Loucy (cell line): ENCODE results near the gene EFCAB12.

Source experiments
- H2AFZ ChIP-seq: fragments of 200-600 bp; sonication (generic); 2 replicates; pipeline ENCODE4 v1.6.0; 2016; ENCODE audit warnings: antibody characterized with exemption, mild to moderate bottlenecking, low read length, moderate library complexity
- H3F3A ChIP-seq: fragments of 200-600 bp; 2 replicates; pipeline ENCODE4 v1.6.0; 2016; ENCODE audit warnings: antibody characterized with exemption, low read depth, mild to moderate bottlenecking
- H3K27me3 ChIP-seq: fragments of 200-600 bp; sonication (generic); 2 replicates; pipeline ENCODE4 v1.6.1; 2014; ENCODE audit warnings: low read length, mild to moderate bottlenecking; ENCODE audit not compliant: insufficient read depth, poor library complexity, severe bottlenecking
- H3K36me3 ChIP-seq: fragments of 200-600 bp; sonication (generic); 2 replicates; pipeline ENCODE4 v1.6.1; 2016; ENCODE audit warnings: low read length; ENCODE audit not compliant: insufficient read depth
- H3K4me1 ChIP-seq: fragments of 200-600 bp; sonication (generic); 2 replicates; pipeline ENCODE4 v1.5.1; 2014; ENCODE audit warnings: low read length, mild to moderate bottlenecking; ENCODE audit not compliant: insufficient read depth, poor library complexity, severe bottlenecking
- H3K4me2 ChIP-seq: fragments of 200-600 bp; sonication (generic); 2 replicates; pipeline ENCODE4 v1.6.0; 2014; ENCODE audit warnings: antibody characterized with exemption, low read length, low read depth, mild to moderate bottlenecking; ENCODE audit not compliant: poor library complexity, severe bottlenecking
- H3K4me3 ChIP-seq: fragments of 200-600 bp; sonication (generic); 2 replicates; pipeline ENCODE4 v1.5.1; 2014; ENCODE audit warnings: low read length, mild to moderate bottlenecking, mixed read lengths; ENCODE audit not compliant: poor library complexity, severe bottlenecking
- H3K79me2 ChIP-seq: fragments of 200-600 bp; sonication (generic); 2 replicates; pipeline ENCODE4 v1.6.1; 2014; ENCODE audit warnings: low read length; ENCODE audit not compliant: insufficient read depth
- H3K9ac ChIP-seq: fragments of 200-600 bp; sonication (generic); 2 replicates; pipeline ENCODE4 v1.6.0; 2014; ENCODE audit warnings: mild to moderate bottlenecking, low read depth, low read length, moderate library complexity; ENCODE audit not compliant: poor library complexity, severe bottlenecking
- H3K9me2 ChIP-seq: fragments of 200-600 bp; sonication (generic); replicated peaks from 2 replicates; pipeline ENCODE4 v1.6.1; 2016; ENCODE audit warnings: low read depth, low read length, mixed read lengths
- H3K9me3 ChIP-seq: fragments of 200-600 bp; sonication (generic); 2 replicates; pipeline ENCODE4 v1.6.1; 2014; ENCODE audit warnings: mild to moderate bottlenecking, antibody characterized with exemption, low read length, low read depth; ENCODE audit not compliant: insufficient read depth
- H4K20me1 ChIP-seq: fragments of 200-600 bp; sonication (generic); 2 replicates; pipeline ENCODE4 v1.6.0; 2014; ENCODE audit warnings: antibody characterized with exemption, low read length, mild to moderate bottlenecking; ENCODE audit not compliant: insufficient read depth, poor library complexity, severe bottlenecking
- CTCF ChIP-seq: fragments of 200-600 bp; sonication (generic); conservative IDR thresholded peaks from 2 replicates; pipeline ENCODE4 v1.5.1; 2014; ENCODE audit warnings: mild to moderate bottlenecking, antibody characterized with exemption, low read length
- EZH2phosphoT487 ChIP-seq: fragments of 200-600 bp; IDR thresholded peaks from 2 replicates; pipeline ENCODE4 v1.6.1; 2018; ENCODE audit warnings: antibody characterized with exemption, mild to moderate bottlenecking, moderate library complexity, borderline replicate concordance

The EFCAB12 gene

DNA sequence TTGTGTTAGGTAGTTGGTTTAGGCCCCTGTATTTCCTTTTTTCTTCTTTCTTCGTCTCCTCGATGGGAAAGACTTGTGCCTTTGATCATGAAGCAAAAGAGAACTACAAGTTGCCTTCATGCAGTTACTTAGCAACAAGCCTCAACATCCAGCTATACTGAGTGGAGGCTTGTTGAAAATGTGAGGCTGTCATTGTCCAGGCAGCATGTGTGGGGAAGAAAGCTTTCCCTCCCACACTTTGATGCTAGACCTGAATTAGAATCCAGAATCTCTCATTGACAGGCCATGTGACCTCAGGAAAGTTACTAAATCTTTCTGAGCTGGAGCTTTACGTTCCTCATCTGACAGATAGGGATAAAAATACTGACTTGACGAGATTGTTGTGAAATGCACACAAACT lies 35.3 kb upstream of the EFCAB12 start:
- Histone ChIP-seq H2AFZ (no peak overlapping the region), H3K9me3 (no peaks in the 10 kb centered on the region), H3K4me1 (peaks cover 25% of the 10 kb centered on the region), H3K79me2 (no peaks in the 10 kb centered on the region), H3K9ac (no peak overlapping the region), H3K27me3 (no peaks in the 10 kb centered on the region), H3K4me2 (no peak overlapping the region), H3K4me3 (no peak overlapping the region), H3F3A (no peaks in the 10 kb centered on the region), H3K9me2 (no peaks in the 10 kb centered on the region), H3K36me3 (peaks cover 1% of the 10 kb centered on the region; the same call in 1 of the 2 replicates), H4K20me1 (no peaks in the 10 kb centered on the region)
- no peak for TF ChIP-seq EZH2phosphoT487
- TF ChIP-seq CTCF, result no peak

DNA sequence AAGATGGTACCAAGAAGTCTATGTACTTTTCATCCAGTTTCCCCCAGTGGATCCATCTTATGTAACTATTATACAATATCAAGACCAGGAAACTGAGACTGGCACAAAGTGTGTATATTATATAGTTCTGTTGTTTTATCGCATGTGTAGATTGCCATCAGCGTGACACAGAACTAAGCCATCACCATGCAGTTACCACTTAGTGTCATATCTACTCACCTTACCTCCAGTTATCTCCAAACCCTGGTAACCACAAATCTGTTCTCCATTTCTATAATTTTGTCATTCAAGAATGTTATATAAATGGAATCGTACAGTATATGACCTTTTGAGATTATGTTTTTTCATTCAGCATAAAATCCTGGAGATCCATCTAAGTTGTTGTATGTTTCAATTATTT lies 34.7 kb upstream of the EFCAB12 start:
- Histone ChIP-seq H3K4me3 (no peak overlapping the region), H3K9me2 (no peaks in the 10 kb centered on the region), H3K79me2 (no peaks in the 10 kb centered on the region), H3K9ac (no peak overlapping the region), H4K20me1 (no peaks in the 10 kb centered on the region), H3F3A (no peaks in the 10 kb centered on the region), H2AFZ (no peak overlapping the region), H3K4me1 (peaks cover 23% of the 10 kb centered on the region), H3K36me3 (peaks cover 5% of the 10 kb centered on the region; the same call in 1 of the 2 replicates), H3K9me3 (no peaks in the 10 kb centered on the region), H3K27me3 (no peaks in the 10 kb centered on the region), H3K4me2 (no peak overlapping the region)
- no peak for TF ChIP-seq CTCF

GRCh38 chr3:129462361-129462968 lies 34.0 kb upstream of the EFCAB12 start:
- H3K79me2 ChIP-seq, result no peaks in the 10 kb centered on the region
- H3K9me2 ChIP-seq, result no peaks in the 10 kb centered on the region
- no peak overlapping the region for H2AFZ ChIP-seq
- H3K9me3 ChIP-seq, result no peaks in the 10 kb centered on the region
- H3K27me3 ChIP-seq, result no peaks in the 10 kb centered on the region
- H3K4me1 ChIP-seq, result peaks cover 23% of the 10 kb centered on the region
- no peak for TF ChIP-seq EZH2phosphoT487
- no peak for TF ChIP-seq CTCF
- no peak overlapping the region for H3K4me2 ChIP-seq
- peaks cover 5% of the 10 kb centered on the region; the same call in 1 of the 2 replicates for H3K36me3 ChIP-seq
- no peak overlapping the region for H3K9ac ChIP-seq
- no peaks in the 10 kb centered on the region for H4K20me1 ChIP-seq
- H3K4me3 ChIP-seq, result no peak overlapping the region
- no peaks in the 10 kb centered on the region for H3F3A ChIP-seq
